ENCODE data around the gene BPIFA3.

Gene BPIFA3

GRCh38 chr20:33267701-33268100, 50.5 kb downstream of the BPIFA3 start:
- DNase-seq = no peak

- DNase-seq = no peak
Measured at GRCh38 chr20:33272155-33272873, 55.2 kb downstream of the BPIFA3 start.

- DNase-seq = no peak
Measured at GRCh38 chr20:33273117-33273851, 56.1 kb downstream of the BPIFA3 start.

- no peak for DNase-seq
Measured at GRCh38 chr20:33275215-33275614, 58.1 kb downstream of the BPIFA3 start.

- no peak for DNase-seq
Measured at GRCh38 chr20:33275871-33276270, 58.7 kb downstream of the BPIFA3 start.

GRCh38 chr20:33276303-33277113, 59.4 kb downstream of the BPIFA3 start:
- DNase-seq = no peak
